ENCODE results near the gene RING1. TPM values are rescaled to one million over a fixed set of nuclear protein-coding genes. Genes with fewer than 3 reads are reported as not detected.
A peak's percentile ranks its signal among the peaks of the same experiment; 100 is the strongest.

The RING1 gene
- total and polyA plus RNA-seq, 8 donors, result 37.4 to 70.6 (median 55.4) TPM

GRCh38 chr6:33211666-33212422 lies 3.5 kb downstream of the RING1 start:
- DNase-seq (no peak), ATAC-seq (no peak)
- intact Hi-C loops (cut with DNase I), result no loop called here
- no peak overlapping the region for H3K4me3 ChIP-seq
- no peak overlapping the region for H3K27ac ChIP-seq
- H3K36me3 ChIP-seq, result peaks cover 0 to 31% of the 10 kb centered on the region in 2 donors
- peaks cover 0 to 18% of the 10 kb centered on the region in 2 donors for H3K27me3 ChIP-seq
- no peak for TF ChIP-seq CTCF (IDR thresholded peaks at IDR 0.05)
- peaks cover 13 to 40% of the 10 kb centered on the region in 2 donors for H3K4me1 ChIP-seq
- H3K9me3 ChIP-seq, result no peaks in the 10 kb centered on the region

GRCh38 chr6:33212857-33213165 lies 4.5 kb downstream of the RING1 start:
- Histone ChIP-seq H3K4me1 (peaks cover 9 to 32% of the 10 kb centered on the region in 2 donors), H3K4me3 (peak overlapping the region; percentile 35), H3K27ac (no peak overlapping the region), H3K9me3 (no peaks in the 10 kb centered on the region), H3K36me3 (peaks cover 0 to 31% of the 10 kb centered on the region in 2 donors), H3K27me3 (peaks cover 0 to 18% of the 10 kb centered on the region in 2 donors)
- TF ChIP-seq CTCF (IDR thresholded peaks at IDR 0.05), result no peak
- intact Hi-C loops (cut with DNase I), result no loop called here
- ATAC-seq, result no peak
- no peak for DNase-seq

DNA sequence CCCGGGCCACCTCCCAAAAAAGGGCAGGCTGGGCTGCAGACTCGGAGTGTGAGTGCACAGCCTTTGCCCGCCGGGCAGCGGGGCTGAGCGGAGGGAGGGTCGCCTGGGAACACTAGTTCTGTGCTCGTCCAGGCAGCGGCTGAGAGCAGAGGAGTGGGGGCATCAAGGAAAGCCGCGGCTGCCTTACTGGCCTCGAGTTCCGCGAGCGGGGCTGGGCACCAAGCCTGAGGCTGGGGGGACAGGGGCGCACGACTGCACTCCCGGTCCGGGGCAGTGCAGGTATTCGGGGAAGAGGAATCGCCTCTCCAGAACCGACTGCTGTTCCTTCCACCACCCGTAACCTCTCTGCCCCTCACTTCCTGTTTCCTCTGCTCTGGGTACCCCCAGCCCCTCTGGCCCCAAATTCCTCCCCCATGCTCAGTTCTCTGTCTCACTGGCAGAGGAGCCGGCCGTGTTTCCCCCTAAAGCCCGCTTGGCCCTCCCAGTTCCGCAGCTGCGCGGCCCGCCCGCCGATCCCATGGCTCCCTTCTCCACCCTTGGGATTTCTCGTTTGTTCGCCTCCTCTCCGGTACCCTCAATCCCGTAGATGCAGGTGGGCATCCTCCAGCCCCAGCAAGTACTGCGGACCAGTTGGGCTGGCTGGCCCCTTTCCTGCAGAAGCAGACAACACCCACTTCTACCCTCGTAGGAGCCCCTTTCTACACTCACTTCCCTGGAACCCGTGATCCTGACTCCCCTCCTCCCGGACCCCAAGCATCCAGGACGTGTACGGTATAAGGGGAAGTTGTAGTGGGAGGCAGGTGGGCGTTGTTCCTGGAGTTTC lies 5.1 kb downstream of the RING1 start:
- intact Hi-C loops (cut with DNase I), result no loop called here
- H3K27me3 ChIP-seq, result peaks cover 0 to 18% of the 10 kb centered on the region in 2 donors
- H3K4me1 ChIP-seq, result peaks cover 9 to 32% of the 10 kb centered on the region in 2 donors
- H3K27ac ChIP-seq, result no peak overlapping the region
- no peak for TF ChIP-seq CTCF (IDR thresholded peaks at IDR 0.05)
- H3K9me3 ChIP-seq, result no peaks in the 10 kb centered on the region
- peak overlapping the region; percentile 35 for H3K4me3 ChIP-seq
- DNase-seq, result no peak
- ATAC-seq, result peak; percentile 48
- H3K36me3 ChIP-seq, result peaks cover 0 to 31% of the 10 kb centered on the region in 2 donors

DNA sequence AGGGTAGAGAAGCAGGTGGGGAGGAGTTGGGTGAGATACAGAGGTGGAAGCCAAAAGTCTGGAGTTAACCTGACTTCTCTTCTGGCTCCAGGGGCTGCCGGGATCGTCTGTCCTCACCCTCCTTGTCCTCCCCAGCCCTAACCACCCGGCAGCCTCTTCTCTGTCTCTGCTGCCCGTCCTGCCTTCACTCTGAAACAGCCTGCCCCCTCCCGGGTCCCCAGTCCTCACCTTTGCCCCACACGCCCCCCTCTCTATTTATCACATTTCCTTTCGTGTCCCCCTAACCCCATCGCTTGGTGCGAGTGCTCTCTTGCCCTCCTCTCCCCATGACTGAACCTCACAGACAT lies 5.7 kb downstream of the RING1 start:
- intact Hi-C loops (cut with DNase I), result no loop called here
- no peak for TF ChIP-seq CTCF (IDR thresholded peaks at IDR 0.05)
- Histone ChIP-seq H3K4me1 (peaks cover 5 to 28% of the 10 kb centered on the region in 2 donors), H3K27me3 (peaks cover 0 to 18% of the 10 kb centered on the region in 2 donors), H3K36me3 (peaks cover 0 to 31% of the 10 kb centered on the region in 2 donors), H3K9me3 (no peaks in the 10 kb centered on the region), H3K4me3 (peak overlapping the region; percentile 35), H3K27ac (no peak overlapping the region)
- ATAC-seq (no peak), DNase-seq (no peak)

Data from left lung (tissue), 10 donors.